ENCODE results near the gene PCIF1. TPM values are rescaled to one million over a fixed set of nuclear protein-coding genes. Genes with fewer than 3 reads are reported as not detected.

PCIF1 gene
- total RNA-seq, 1 donor from 2014 or later: 45.2 TPM

DNA sequence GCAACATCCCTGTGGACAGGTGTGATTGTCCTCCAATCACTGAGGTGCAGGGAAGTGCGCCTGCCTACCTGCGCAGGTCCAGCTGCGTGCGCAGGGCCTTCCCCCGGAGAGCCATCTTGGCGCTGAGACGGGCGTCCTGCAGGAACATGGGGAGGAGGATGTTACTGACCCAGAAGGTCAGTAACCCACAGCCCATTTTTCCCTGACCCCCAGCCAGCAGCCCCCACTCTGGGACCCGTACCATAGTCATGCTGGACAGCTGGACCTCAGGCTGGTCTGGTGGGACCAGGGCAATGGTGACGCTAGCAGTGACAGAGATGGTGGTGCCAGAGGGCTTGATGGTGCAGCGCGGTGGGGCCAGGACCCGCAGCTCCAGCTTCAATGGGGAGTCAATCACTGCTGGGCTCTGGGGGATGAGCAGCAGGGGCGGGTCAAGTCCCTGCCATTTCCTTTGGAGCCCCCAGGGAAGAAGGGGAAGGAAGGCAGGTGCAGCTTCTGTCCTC lies 32.2 kb upstream of the PCIF1 start:
- Mint-ChIP-seq H3K4me3 (no peak overlapping the region), H3K36me3 (peaks cover 21% of the 10 kb centered on the region), H3K4me1 (no peaks in the 10 kb centered on the region), H3K27me3 (ENCODE audit: low read depth) (no peaks in the 10 kb centered on the region), H3K27ac (no peak overlapping the region), H3K9me3 (no peaks in the 10 kb centered on the region)
- DNase-seq (ENCODE audit: low spot score in 2 of 2, unreplicated experiment in 2 of 2): no peak
- TF ChIP-seq, protein P1, sequence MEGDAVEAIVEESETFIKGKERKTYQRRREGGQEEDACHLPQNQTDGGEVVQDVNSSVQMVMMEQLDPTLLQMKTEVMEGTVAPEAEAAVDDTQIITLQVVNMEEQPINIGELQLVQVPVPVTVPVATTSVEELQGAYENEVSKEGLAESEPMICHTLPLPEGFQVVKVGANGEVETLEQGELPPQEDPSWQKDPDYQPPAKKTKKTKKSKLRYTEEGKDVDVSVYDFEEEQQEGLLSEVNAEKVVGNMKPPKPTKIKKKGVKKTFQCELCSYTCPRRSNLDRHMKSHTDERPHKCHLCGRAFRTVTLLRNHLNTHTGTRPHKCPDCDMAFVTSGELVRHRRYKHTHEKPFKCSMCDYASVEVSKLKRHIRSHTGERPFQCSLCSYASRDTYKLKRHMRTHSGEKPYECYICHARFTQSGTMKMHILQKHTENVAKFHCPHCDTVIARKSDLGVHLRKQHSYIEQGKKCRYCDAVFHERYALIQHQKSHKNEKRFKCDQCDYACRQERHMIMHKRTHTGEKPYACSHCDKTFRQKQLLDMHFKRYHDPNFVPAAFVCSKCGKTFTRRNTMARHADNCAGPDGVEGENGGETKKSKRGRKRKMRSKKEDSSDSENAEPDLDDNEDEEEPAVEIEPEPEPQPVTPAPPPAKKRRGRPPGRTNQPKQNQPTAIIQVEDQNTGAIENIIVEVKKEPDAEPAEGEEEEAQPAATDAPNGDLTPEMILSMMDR (IDR thresholded peaks at IDR 0.05; ENCODE audit: unreplicated experiment): no peak

DNA sequence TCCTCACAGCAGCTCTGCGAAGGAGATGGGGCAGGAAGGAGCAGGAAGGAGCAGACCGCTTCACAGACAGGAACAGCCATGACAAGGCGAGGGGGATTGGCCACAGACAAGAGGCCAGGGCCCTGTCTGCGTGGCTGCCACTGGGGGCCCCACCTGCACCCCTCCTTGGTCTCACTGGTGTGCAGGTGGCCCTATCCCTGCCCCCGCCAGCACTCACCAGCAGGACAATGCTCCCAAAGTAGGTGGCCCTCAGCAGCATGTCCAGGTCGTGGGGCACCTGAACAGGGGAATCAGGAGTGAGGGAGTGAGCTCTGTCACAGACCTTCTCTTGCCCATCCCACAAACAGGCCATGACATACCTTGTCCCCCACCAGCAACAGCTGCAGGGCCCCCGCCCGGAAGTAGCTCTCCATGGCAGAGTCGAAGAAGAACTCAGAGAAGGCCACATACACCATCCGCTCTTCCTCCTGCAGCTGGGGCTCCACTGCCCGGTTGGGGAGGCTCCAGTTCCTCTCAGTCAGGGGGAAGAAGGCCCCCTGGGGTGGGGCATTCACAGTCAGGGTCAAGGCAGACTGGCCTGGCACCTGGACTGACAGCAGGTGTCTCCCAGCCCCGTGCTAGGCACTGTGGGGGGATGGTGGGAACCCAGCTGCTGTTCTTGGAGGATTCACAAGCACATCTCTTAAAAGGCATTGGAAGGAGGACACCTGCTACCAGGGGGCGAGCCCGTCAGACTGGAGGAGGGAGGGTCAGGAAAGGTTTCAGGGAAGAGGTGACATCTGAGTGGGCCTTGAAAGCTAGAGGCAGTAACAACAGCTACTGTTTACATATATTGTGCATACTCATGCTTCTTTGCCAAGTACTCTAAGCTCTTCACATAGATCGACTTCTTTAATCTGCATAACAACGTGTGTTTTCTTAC lies 29.6 kb upstream of the PCIF1 start:
- no peak for DNase-seq (ENCODE audit: low spot score in 2 of 2, unreplicated experiment in 2 of 2)
- TF ChIP-seq, protein P1 (IDR thresholded peaks at IDR 0.05; ENCODE audit: unreplicated experiment): no peak
- Mint-ChIP-seq H3K27me3 (ENCODE audit: low read depth) (no peaks in the 10 kb centered on the region), H3K36me3 (peaks cover 24% of the 10 kb centered on the region), H3K27ac (no peak overlapping the region), H3K9me3 (no peaks in the 10 kb centered on the region), H3K4me1 (no peaks in the 10 kb centered on the region), H3K4me3 (no peak overlapping the region)

DNA sequence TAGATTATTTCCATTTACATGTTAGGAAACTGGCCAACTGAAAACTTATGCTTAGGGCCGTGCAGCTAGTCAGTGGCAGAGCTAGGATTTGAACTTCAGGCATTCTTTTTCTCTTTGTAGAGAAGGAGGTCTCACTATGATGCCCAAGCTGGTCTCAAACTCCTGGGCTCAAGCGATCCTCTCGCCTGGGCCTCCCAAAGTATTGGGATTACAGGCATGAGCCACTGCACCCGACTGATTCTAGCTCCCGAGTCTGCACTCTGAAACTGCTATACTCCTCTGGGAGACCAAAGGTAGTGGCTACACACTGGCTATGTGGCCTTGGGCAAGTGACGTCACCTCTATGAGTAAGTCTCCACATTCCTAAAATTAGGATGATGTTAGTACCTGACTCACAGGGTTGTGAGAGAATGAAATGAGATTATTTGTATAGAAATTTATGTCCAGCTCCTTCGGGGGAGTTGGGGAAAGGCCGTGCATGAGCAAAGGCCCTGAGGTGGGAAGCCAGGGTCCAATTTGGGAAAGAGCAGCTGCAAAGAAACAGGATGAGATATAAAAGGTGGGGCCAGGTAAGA lies 28.9 kb upstream of the PCIF1 start:
- DNase-seq (ENCODE audit: low spot score in 2 of 2, unreplicated experiment in 2 of 2): no peak
- Mint-ChIP-seq H3K27ac (no peak overlapping the region), H3K4me1 (peaks cover 1% of the 10 kb centered on the region), H3K36me3 (peaks cover 25% of the 10 kb centered on the region), H3K4me3 (no peak overlapping the region), H3K27me3 (ENCODE audit: low read depth) (no peaks in the 10 kb centered on the region), H3K9me3 (no peaks in the 10 kb centered on the region)
- TF ChIP-seq, protein P1 (IDR thresholded peaks at IDR 0.05; ENCODE audit: unreplicated experiment): no peak

DNA sequence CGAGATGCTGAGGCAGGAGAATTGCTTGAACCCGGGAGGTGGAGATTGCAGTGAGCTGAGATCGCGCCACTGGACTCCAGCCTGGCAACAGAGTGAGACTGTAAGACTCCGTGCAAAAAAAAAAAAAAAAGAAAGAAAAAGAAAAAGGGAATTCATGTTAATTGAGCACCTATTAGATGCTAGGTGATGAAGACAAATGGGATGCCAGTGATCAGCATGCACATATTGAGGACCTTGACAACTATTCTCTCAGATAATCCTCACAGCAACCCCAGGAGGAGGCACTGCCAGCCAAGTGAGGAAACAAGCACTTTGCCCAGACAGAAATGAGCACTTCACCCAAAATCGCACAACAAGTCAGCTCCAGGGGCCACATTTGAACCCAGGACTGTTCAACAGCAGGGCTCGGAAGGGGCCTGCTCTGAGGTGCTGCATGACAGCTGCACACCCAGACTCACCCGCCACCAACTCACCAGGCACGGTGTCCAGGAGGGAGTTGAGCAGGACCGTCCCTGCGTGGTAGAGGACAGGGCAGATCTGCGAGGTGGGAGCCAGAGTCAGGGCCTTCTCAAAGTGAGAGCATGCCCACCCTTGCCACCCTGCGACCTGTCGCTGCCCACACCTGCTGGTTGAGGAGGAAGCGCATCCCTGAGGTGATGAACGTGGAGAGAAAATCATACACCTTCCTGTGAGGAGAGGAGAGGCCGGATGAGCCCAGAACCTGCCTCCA lies 27.1 kb upstream of the PCIF1 start:
- TF ChIP-seq, protein P1 (IDR thresholded peaks at IDR 0.05; ENCODE audit: unreplicated experiment): no peak
- Mint-ChIP-seq H3K4me1 (peaks cover 7% of the 10 kb centered on the region), H3K27ac (no peak overlapping the region), H3K36me3 (peaks cover 27% of the 10 kb centered on the region), H3K4me3 (no peak overlapping the region), H3K9me3 (no peaks in the 10 kb centered on the region), H3K27me3 (ENCODE audit: low read depth) (no peaks in the 10 kb centered on the region)
- DNase-seq (ENCODE audit: low spot score in 2 of 2, unreplicated experiment in 2 of 2): no peak

DNA sequence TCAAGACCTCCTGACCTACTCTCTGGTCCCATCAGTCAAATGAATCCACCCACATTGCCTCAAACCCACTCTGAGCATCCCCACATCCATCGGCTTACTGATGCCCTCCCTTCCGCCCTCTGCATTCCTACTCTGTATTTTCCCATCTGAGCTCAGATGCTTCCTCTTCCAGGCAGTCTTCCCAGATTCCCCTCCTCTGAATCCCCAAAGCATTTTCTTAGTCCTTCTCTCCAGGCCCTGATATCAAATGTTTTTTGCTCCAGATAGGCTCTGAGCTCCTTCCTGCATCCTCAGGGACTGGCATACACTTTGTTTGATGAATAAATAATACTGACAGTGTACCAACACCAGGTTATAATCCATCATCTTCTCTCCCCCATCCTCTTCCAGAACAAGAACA lies 26.4 kb upstream of the PCIF1 start:
- Mint-ChIP-seq H3K4me1 (peaks cover 8% of the 10 kb centered on the region), H3K27ac (no peak overlapping the region), H3K9me3 (no peaks in the 10 kb centered on the region), H3K36me3 (peaks cover 27% of the 10 kb centered on the region), H3K27me3 (ENCODE audit: low read depth) (no peaks in the 10 kb centered on the region), H3K4me3 (no peak overlapping the region)
- no peak for DNase-seq (ENCODE audit: low spot score in 2 of 2, unreplicated experiment in 2 of 2)
- TF ChIP-seq, protein P1 (IDR thresholded peaks at IDR 0.05; ENCODE audit: unreplicated experiment): no peak

All from mesothelial cell of epicardium (in vitro differentiated cells).